OCI-M2 (cell line): ENCODE results near the gene TRIM5.
"Not testable (repeated sequence)": the region's sequence is repeated elsewhere in the genome, so short reads cannot be mapped to it uniquely, and the experiment has no call there.

Source experiments
- DNase-seq: peaks from one replicate; lab custom pipeline; 2025; ENCODE audit not compliant: unreplicated experiment; lab: John Stamatoyannopoulos, UW

The TRIM5 gene

DNA sequence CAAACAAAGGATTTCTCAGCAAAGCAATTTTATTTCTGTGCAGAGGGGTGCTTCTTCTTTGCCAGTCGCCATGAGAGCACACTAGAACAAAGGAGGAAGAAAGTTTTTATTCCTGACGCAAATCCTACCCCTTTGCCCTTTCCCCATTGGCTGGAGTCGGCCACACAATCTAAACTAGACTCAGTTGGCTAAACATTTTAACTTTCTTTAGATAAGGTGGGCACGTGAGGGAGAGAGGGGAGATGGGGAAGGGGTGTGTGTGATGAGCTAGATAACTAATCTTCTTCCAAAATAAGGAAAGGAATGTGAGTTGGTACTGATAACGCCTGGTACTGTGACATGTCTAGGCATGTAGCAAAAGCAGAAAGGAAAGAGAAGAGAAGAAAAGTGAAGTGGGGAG lies 5.3 kb upstream of the TRIM5 start:
- no peak for DNase-seq

DNA sequence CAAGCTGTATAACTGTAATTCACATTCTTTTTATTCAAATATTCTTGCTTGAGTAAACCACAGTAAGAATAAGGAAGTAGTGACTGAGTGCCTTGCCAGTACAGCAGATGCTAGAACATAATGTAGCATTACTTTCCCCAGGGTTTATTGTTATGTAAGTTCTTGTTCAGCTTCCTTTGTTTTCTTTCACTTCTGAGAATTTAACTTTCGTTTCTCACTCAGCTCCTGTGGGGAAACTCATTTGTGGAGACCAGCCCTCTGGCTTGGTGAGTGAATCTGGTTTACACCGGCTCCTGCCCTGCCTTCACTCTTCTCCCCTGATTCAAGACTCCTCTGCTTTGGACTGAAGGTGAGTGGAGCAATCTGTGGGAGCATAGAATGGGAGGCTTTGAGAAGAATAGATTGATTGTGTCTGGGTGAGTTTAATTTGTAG lies 4.7 kb upstream of the TRIM5 start, which contains the start of gene TRIM22:
Gene TRIM22 (plus strand): TSS at position 240 of the 433 bp plus-strand sequence. CDS start 6,443 bp downstream, outside the sequence.
- DNase-seq = no peak

DNA sequence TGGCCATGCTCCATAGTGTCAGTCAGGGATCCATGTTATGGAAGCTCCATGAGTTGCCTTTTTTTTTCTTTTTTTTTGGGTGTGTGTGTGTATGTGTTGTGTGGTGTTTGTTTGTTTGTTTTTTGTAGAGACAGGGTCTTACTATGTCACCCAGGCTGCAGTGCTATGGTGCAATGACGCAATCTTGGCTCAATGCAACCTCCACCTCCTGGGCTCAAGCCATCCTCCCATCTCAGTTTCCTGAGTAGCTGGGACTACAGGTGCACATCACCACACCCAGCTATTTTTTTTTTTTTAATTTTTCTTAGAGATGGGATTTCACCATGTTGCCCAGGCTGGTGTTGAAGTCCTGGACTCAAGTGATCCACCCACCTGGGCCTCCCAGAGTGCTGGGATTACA lies 3.6 kb upstream of the TRIM5 start:
- no peak for DNase-seq

DNA sequence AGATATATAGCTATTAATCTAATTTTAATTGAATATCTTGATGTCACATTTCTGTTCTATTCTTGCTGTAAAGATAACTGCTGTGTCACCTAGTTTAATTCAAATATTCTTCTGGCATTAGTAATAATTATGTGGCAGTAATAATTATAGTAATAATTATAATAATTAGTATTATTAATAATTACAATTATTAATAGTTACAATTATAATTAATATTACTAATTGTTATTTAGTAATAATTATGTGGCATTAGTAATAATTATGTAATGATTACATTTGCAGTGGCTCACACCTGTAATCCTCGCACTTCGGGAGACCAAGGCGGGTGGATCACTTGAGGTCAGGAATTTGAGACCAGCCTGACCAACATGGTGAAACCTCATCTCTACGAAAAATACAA lies 1.6 kb upstream of the TRIM5 start:
- DNase-seq = no peak

DNA sequence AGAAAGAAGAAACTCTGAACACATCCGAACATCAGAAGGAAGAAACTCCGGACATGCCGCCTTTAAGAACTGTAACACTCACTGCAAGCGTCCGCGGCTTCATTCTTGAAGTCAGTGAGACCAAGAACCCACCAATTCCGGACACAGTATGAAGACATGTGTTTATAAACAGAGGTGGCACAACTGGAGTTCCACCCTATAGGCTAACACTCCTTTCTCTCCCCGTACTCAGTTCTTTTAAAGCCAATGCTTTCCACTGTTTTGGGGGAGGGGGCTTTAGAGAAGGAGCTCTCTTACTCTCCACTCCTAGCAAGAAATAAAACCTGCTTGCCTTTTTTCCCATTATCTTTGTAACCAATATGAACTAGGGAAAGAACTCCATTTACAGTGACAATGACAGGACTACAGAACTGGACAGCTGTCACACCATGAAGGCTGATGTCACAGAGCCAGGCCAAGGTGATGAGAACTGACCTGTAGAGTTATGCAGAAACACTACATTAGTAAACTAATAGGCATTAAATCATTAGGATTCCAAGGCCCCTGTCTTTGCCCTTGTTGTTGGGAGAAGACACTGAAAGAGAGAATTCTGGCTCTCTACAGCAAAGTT lies 733 bp downstream of the TRIM5 start:
- no peak for DNase-seq

DNA sequence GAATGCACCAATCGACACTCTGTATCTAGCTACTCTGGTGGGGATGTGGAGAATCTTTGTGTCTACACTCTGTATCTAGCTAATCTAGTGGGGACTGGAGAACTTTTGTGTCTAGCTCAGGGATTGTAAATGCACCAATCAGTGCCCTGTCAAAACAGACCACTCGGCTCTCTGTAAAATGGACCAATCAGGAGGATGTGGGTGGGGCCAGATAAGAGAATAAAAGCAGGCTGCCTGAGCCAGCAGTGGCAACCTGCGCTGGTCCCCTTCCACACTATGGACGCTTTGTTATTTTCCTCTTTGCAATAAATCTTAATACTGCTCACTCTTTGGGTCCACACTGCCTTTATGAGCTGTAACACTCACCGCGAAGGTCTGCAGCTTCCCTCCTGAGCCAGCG lies 1.3 kb downstream of the TRIM5 start:
- not testable (repeated sequence) for DNase-seq

DNA sequence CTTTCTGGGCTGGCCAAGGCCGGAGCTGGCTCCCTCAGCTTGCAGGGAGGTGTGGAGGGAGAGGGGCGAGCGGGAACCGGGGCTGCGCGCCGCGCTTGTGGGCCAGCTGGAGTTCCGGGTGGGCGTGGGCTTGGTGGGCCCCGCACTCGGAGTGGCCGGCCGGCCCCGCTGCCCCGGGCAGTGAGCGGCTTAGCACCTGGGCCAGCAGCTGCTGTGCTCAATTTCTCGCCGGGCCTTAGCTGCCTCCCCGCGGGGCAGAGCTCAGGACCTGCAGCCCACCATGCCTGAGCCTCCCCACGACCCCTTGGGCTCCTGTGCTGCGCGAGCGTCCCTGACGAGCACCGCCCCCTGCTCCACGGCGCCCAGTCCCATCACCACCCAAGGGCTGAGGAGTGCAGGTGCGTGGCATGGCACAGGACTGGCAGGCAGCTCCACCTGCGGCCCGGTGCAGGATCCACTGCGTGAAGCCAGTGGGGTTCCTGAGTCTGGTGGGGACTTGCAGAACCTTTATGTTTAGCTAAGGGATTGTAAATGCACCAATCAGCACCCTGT lies 1.9 kb downstream of the TRIM5 start:
- DNase-seq = not testable (repeated sequence)

DNA sequence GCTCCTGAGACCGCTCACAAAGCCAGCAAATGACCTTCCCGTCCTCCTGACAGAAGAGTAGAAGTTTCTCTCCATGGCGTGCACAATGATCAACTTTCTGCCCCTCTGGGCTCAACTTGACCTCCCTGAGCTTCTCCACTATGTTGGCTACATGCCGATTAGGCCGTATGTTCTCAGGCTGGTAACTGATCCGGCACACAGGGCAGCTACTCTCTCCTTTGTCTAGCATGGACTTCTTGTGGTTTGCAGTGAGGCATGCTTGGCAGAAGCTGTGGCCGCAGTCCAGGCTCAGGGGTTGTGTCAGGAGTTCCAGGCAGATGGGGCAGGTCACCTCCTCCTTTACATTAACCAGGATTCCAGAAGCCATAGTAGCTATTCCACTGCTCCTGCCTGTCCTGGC lies 5.1 kb downstream of the TRIM5 start:
- DNase-seq = no peak

DNA sequence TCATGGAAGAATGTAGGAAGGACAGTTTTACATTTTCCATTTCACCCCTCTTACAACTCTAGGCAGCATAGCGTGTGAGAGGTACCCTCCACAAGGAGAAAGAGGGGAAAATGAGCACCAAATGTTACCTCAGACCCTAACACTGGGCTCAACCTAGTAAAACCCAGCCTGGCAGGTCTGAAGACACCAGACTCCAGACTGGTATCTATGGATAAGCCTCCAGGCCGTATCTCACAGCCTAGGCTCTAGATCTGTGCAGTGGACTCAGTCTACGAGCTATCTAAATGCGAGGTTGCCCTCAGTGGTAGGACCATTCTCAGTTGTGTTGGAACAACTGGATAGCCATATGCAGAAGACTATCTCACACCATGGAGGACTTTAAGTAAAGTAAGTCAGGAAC lies 10.5 kb downstream of the TRIM5 start:
- DNase-seq = no peak

DNA sequence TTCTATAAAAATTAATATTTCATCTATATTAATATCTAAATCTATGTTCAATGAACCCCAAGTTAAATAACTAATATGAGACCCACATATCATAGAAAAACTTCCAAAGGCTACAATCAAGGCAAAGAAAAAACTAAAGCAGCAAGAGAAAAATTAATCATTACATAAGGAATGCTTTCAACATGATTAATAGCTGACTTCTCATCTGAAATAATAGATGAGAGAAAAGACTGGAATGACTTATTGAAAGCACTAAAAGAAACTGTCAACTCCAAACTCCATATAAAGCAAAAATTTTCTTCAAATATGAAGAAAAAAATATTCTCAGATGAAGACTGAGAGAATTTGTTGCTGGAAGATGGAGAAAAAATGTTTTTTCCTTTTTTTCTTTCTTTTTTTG lies 13.0 kb downstream of the TRIM5 start:
- DNase-seq = no peak

DNA sequence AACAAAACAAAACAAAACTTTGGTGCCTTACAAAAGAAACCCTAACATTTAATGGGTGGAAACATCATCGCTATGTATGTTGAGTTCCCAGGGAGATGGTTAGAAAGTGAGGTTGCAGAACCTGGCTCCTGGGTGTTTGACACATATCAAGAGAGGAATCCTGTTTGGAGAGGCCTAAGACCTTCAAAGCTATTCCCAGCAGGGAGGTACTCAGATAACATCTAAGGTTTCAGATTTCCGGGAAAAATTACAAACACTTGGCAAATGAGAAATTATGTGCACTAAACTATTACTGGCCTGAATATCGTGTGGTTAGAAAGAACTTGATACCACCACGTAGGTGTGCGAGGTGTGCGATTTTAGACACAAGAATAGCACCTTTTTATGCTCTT lies 18.5 kb downstream of the TRIM5 start:
- DNase-seq = no peak

DNA sequence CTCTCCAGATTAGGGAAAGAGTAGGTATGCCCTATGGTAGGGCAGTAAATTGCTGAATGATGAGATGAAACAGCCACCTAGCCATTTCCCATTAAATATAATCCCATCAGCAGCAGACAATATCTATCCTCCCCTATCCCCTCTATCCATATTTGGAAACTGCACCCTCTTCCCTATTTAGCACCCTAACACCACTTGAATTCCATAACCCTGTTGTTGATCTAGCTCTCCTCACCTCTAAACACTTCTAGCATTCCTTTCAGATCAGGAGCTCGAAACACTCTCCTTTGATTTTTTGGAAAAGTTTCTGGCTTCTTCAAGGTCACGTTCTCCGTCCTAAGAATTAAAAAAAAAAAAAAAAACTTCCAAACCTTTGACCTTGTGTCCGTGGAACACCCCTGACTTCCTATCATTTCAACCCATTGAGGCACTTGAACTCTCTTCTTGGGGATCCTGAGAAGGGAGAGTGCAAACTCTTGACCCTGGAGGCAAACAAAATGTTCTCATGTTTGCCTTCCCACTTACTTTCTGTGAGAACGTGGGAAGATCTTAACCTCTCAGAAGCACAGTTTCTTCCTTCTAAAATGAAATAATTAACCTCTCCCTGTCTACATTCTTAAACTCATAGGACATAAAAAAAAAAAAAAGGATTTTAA lies 19.0 kb downstream of the TRIM5 start:
- DNase-seq = no peak

DNA sequence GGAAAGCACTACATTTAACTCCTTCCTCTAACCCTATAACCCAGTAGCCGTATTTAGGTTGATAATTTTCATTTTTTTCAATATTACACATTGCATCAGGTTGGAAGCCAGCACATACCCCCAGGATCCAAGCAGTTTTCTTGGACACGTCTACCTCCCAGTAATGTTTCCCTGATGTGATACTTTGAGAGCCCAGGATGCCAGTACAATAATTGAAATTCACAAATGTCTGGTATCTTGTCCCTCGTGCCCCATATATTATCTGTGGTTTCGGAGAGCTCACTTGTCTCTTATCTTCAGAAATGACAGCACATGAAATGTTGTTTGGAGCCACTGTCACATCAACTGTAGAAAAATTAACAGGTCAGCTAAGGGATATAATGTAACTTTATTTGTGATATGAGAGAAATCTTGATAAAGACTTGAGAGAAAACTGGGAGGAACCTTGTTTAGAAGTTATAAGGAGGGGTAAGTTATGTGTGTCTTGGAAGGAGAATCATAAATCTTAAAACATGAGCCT lies 19.8 kb downstream of the TRIM5 start:
- DNase-seq = no peak

DNA sequence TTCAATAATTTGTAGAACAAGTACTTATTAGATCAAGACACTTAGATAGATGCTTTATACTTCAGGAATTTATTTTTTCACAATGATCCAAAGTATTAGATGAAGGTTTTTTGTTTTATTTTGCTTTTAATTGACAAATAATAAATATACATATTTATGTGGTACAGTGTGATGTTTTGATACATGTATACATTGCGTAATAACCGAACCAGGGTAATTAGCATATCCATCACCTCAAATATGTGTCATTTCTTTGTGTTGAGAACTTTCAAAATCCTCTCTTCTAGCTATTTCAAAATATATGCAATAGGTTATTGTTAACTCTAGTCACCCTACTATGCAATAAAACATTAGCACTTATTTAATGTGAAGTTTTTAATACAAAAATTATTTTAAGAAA lies 21.4 kb downstream of the TRIM5 start:
- DNase-seq = no peak

DNA sequence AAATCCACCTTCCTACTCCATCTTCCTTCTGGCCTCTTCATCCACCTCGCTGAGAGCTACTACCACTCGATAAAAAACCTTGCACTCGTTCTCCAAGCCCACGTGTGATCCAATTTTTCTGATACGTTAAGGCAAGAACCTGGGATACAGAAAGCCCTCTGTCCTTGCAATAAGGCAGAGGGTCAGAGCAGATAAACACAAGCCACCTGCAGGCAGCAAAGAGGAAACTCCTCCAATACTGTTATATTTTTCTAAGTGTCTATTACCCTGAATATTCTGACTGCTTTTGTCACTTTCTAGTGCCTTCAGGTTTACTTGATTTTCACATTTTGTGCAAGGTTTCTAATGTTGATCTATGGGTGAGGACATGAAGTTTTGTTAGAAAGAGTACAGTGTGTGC lies 26.6 kb downstream of the TRIM5 start:
- DNase-seq = no peak

DNA sequence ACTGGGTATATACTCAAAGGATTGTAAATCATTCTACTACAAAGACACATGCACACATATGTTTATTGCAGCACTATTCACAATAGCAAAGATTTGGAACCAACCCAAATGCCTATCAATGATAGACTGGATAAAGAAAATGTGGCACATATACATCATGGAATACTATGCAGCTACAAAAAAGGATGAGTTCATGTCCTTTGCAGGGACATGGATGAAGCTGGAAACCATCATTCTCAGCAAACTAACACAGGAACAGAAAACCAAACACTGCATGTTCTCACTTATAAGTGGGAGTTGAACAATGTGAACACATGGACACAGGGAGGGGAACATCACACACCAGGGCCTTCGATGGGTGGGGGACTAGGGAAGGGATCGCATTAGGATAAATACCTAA lies 27.9 kb downstream of the TRIM5 start:
- DNase-seq = not testable (repeated sequence)

DNA sequence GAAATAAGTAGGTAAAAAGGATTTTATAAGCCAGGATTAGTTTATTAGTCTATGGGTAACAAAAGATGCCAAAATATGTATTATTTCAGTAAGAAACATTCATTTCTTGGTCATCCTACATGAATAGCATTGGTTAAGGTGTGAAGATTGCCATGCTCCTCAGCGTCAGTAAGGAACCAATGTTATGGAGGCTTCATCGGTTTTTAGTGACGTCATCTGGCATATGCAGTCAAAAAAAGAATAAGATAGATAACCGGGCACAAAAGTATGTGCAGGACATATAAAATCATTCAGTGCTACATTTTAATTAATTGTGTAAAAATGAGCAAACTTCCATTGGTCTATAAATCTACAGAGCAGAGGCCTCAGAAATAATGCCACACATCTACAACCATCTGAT lies 29.4 kb downstream of the TRIM5 start:
- DNase-seq = no peak

DNA sequence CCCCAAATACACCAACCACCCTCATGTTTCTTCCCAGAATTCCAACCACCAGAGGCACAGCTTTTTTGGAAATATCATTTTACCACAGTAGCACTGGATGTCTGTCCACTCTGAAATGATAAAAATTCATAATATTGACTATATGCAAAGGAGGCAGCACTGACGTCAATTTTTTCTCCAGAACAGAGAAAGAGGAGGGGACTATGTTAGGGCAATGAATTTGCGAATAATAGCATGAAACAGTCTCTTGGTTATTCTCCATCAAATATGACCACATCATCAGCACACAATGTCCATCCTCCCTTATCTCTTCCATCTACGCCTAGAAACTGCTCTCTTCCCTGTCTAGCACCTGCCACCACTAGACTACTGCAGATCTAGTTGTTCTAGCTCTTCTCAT lies 38.7 kb downstream of the TRIM5 start:
- no peak for DNase-seq

DNA sequence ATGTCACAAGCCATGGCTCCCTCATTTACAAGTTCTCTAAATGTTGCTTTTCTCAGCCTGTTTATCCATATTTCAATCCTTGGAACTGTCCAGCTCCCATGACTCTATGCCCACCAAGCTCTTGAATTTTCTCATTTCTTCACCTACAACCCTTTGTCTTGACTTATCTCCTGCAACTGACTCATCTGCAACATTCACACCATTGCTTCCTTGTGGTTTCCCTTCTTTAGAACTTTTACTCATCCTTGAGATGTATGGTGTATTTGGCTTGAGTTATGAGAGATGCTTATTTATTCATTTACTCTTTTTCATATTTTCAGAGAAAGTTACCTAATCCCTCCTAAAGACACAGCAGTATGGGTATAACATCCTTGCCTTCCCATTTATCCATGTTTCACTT lies 41.3 kb downstream of the TRIM5 start:
- DNase-seq = no peak

DNA sequence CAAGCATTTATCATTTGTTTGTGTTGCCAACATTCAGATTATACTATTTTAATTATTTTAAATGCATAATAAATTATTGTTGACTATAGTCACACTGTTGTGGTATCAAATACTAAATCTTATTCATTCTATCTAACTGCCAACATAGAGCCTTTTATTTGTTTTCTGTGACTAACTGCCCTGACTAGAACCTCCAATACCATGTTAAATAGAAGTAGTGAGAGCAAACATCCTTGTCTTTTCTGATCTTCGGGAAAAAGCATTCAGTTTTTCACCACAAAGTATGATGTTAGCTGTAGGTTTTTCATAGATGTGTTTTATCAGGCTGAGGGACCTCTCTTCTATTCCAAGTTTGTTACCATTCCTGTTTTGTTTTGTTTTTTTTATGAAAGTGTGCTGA lies 44.9 kb downstream of the TRIM5 start:
- no peak for DNase-seq

DNA sequence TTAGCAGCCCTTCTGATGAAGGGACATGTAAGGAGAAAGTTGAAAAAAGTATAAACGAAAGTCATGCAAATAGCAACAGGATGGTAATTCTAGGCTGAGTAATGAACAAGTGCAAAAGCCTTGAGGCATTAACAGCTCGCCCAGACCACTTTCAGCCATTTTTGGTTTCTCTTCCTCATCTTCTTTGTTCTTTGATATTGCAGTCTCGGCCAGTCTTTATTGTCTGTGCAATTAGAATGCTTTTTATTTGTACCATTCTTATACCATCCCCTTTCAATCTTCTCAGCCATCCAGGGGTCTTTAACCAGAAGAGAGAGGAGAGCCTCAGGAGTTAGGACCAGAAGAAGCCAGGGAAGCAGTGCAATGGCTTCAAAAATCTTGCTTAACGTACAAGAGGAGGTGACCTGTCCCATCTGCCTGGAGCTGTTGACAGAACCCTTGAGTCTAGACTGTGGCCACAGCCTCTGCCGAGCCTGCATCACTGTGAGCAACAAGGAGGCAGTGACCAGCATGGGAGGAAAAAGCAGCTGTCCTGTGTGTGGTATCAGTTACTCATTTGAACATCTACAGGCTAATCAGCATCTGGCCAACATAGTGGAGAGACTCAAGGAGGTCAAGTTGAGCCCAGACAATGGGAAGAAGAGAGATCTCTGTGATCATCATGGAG lies 52.8 kb downstream of the TRIM5 start:
- DNase-seq = no peak

DNA sequence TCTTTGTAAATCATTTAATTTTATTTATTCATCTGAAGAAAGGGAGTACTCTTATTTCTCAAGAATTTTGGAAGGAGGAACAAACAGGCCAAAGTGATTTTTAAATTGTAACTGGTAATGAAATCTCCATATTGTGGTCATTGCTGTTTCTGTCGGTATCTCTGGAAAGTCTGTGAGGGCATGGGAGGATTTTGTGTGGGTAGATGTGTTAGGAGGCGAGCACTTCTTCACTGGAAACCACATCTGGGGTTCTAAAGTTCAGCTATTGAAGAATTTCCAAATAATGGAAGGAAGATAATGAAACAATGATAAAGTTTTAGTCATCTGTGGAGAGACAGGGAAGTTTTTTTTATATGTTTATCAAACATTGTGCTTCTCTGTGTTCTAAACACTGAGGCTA lies 53.5 kb downstream of the TRIM5 start:
- DNase-seq = no peak
